HL-60 (cell line): ENCODE results near the gene CPED1.

Experiments
- DNase-seq, 2 experiments: peaks; one replicate each; pipeline ENCODE4 v3.0.0-alpha.2; 2010 to 2020; ENCODE audit warnings: low read depth in 1 of 2, low spot score in 1 of 2
- H3K27ac ChIP-seq: fragments of 250-450 bp; sonication (Bioruptor Pico); replicated peaks from 2 replicates; pipeline ENCODE4 v1.5.1; 2020; ENCODE audit warnings: mild to moderate bottlenecking, moderate library complexity
- H3K27me3 ChIP-seq: fragments of 250-450 bp; sonication (Bioruptor Pico); 2 replicates; pipeline ENCODE4 v1.5.1; 2021; ENCODE audit warnings: mild to moderate bottlenecking, moderate library complexity; ENCODE audit not compliant: insufficient read depth, poor library complexity, severe bottlenecking
- H3K4me3 ChIP-seq: replicated peaks from 2 replicates; pipeline ENCODE4 v1.5.1; 2011; ENCODE audit warnings: mild to moderate bottlenecking, control low read depth, low read length; ENCODE audit not compliant: insufficient read depth
- CTCF ChIP-seq: IDR thresholded peaks from one replicate; pipeline ENCODE4 v1.5.1; 2011; ENCODE audit warnings: low read length, control low read depth, inconsistent platforms; ENCODE audit not compliant: insufficient read depth
- GABPA ChIP-seq: IDR thresholded peaks from 2 replicates; pipeline ENCODE4 v1.6.1; 2012; ENCODE audit warnings: low read depth
- POLR2AphosphoS5 ChIP-seq: IDR thresholded peaks from 2 replicates; pipeline ENCODE4 v1.6.1; 2012; ENCODE audit warnings: low read depth
- SPI1 ChIP-seq: IDR thresholded peaks from 2 replicates; pipeline ENCODE4 v1.6.1; 2012; ENCODE audit warnings: low read depth, mild to moderate bottlenecking, borderline replicate concordance
- TF ChIP-seq, protein P1 (sequence below): IDR thresholded peaks from 2 replicates; pipeline ENCODE4 v1.6.1; 2012; ENCODE audit warnings: low read depth; ENCODE audit not compliant: insufficient replicate concordance

Gene CPED1

DNA sequence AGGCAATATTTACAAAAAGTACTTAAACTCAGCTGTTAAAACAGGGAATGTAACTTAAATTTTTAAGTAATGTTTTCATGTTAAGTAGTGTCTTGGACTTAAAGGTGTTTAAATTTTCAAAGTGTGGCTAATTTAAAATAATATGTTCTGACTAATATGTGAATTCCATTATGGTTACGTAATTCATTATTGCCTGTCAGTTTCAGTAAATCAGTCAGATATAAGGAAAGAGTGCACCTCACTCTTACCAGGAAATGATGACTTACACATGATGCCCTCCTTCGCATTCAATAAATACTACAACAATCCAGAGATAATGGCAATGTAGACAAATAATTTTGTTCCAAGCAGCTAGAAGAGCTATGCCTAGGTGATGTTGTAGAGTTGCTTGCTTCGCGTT is 271.3 kb downstream of the CPED1 start:
- Histone ChIP-seq H3K27ac (no peak overlapping the region), H3K4me3 (no peak overlapping the region), H3K27me3 (no peaks in the 10 kb centered on the region)
- no peak for DNase-seq
- no peak for TF ChIP-seq SPI1
- TF ChIP-seq, protein P1, sequence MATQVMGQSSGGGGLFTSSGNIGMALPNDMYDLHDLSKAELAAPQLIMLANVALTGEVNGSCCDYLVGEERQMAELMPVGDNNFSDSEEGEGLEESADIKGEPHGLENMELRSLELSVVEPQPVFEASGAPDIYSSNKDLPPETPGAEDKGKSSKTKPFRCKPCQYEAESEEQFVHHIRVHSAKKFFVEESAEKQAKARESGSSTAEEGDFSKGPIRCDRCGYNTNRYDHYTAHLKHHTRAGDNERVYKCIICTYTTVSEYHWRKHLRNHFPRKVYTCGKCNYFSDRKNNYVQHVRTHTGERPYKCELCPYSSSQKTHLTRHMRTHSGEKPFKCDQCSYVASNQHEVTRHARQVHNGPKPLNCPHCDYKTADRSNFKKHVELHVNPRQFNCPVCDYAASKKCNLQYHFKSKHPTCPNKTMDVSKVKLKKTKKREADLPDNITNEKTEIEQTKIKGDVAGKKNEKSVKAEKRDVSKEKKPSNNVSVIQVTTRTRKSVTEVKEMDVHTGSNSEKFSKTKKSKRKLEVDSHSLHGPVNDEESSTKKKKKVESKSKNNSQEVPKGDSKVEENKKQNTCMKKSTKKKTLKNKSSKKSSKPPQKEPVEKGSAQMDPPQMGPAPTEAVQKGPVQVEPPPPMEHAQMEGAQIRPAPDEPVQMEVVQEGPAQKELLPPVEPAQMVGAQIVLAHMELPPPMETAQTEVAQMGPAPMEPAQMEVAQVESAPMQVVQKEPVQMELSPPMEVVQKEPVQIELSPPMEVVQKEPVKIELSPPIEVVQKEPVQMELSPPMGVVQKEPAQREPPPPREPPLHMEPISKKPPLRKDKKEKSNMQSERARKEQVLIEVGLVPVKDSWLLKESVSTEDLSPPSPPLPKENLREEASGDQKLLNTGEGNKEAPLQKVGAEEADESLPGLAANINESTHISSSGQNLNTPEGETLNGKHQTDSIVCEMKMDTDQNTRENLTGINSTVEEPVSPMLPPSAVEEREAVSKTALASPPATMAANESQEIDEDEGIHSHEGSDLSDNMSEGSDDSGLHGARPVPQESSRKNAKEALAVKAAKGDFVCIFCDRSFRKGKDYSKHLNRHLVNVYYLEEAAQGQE: no peak
- TF ChIP-seq GABPA: no peak
- TF ChIP-seq CTCF: no peak
- TF ChIP-seq POLR2AphosphoS5: no peak

- no peaks in the 10 kb centered on the region for H3K27me3 ChIP-seq
- H3K4me3 ChIP-seq: no peak overlapping the region
- TF ChIP-seq GABPA (no peak), POLR2AphosphoS5 (no peak), CTCF (no peak), SPI1 (no peak)
- TF ChIP-seq, protein P1: no peak
- no peak for DNase-seq
- H3K27ac ChIP-seq: no peak overlapping the region
These were observed 272.8 kb downstream of the CPED1 start for GRCh38 chr7:121261207-121261884.

- DNase-seq: no peak
- no peaks in the 10 kb centered on the region for H3K27me3 ChIP-seq
- TF ChIP-seq, protein P1: no peak
- no peak for TF ChIP-seq CTCF
- TF ChIP-seq GABPA: no peak
- TF ChIP-seq POLR2AphosphoS5: no peak
- TF ChIP-seq SPI1: no peak
- H3K4me3 ChIP-seq: no peak overlapping the region
- no peak overlapping the region for H3K27ac ChIP-seq
These were observed 273.7 kb downstream of the CPED1 start for GRCh38 chr7:121262221-121262620.
